SK-N-SH (cell line): ENCODE results near the gene STK31. TPM values are rescaled to one million over a fixed set of nuclear protein-coding genes. Genes with fewer than 3 reads are reported as not detected.

ENCODE experiments used
- CTCF ChIA-PET: fragments of 300-600, 350-600 bp; formaldehyde crosslinking; extraction: SDS; loops from one replicate; lab custom pipeline; 2021; lab: Yijun Ruan, JAX
- POLR2A ChIA-PET: fragments of 350-600 bp; sonication (Branson Sonifier 250); formaldehyde crosslinking; extraction: SDS; loops from one replicate; lab custom pipeline; 2020; ENCODE audit warnings: antibody characterized with exemption, inconsistent platforms; lab: Yijun Ruan, JAX
- DNase-seq: peaks from one replicate; pipeline ENCODE4 v3.0.0; 2012
- H2AFZ ChIP-seq: fragments of 200-600 bp; sonication (generic); 2 replicates; pipeline ENCODE4 v1.8.1; 2016; ENCODE audit warnings: antibody characterized with exemption, mild to moderate bottlenecking, low read depth
- H3F3A ChIP-seq: fragments of 200-600 bp; sonication (generic); replicated peaks from 2 replicates; pipeline ENCODE3; 2016; ENCODE audit warnings: antibody characterized with exemption, mild to moderate bottlenecking; ENCODE audit not compliant: insufficient read depth
- H3K27ac ChIP-seq, 2 experiments: fragments of 200-500 bp in 1 of 2; fragments of 200-600 bp in 1 of 2; sonication (Bioruptor generic) in 1 of 2; sonication (generic), shearing (Covaris generic) in 1 of 2; 2 replicates each; pipeline versions ENCODE4 v1.5.1 to v1.6.1; 2014 to 2016; ENCODE audit warnings: low read depth in 2 of 2, inconsistent platforms in 1 of 2, low read length in 1 of 2, mild to moderate bottlenecking in 1 of 2, mixed read lengths in 1 of 2
- H3K27me3 ChIP-seq: fragments of 200-600 bp; sonication (generic), shearing (Covaris generic); 2 replicates; pipeline ENCODE4 v1.6.1; 2016; ENCODE audit warnings: mixed run types; ENCODE audit not compliant: insufficient read depth
- H3K36me3 ChIP-seq, 2 experiments: fragments of 200-500 bp in 1 of 2; fragments of 200-600 bp in 1 of 2; sonication (Bioruptor generic) in 1 of 2; sonication (generic) in 1 of 2; replicated peaks in 1 of 2; 2 replicates each; pipeline versions ENCODE3 to v1.5.1; 2014 to 2016; ENCODE audit warnings: low read length in 1 of 2, mild to moderate bottlenecking in 1 of 2; ENCODE audit not compliant: insufficient read depth in 2 of 2, control insufficient read depth in 1 of 2
- H3K4me1 ChIP-seq, 2 experiments: fragments of 200-500 bp in 1 of 2; fragments of 200-600 bp in 1 of 2; sonication (Bioruptor generic) in 1 of 2; sonication (generic), shearing (Covaris generic) in 1 of 2; 2 replicates each; pipeline versions ENCODE4 v1.5.1 to v1.6.1; 2014 to 2016; ENCODE audit warnings: low read depth in 1 of 2, low read length in 1 of 2, mixed run types in 1 of 2; ENCODE audit not compliant: insufficient read depth in 2 of 2, control insufficient read depth in 1 of 2
- H3K4me2 ChIP-seq: fragments of 200-600 bp; sonication (generic), shearing (Covaris generic); 2 replicates; pipeline ENCODE4 v1.6.1; 2017; ENCODE audit warnings: mixed run types
- H3K4me3 ChIP-seq, 2 experiments: fragments of 200-500 bp in 1 of 2; fragments of 200-600 bp in 1 of 2; sonication (Bioruptor generic) in 1 of 2; sonication (generic), shearing (Covaris generic) in 1 of 2; 2 replicates each; pipeline versions ENCODE4 v1.5.1 to v1.8.1; 2014 to 2016; ENCODE audit warnings: low read depth in 2 of 2, inconsistent platforms in 1 of 2, low read length in 1 of 2, mild to moderate bottlenecking in 1 of 2, mixed read lengths in 1 of 2, moderate library complexity in 1 of 2
- H3K79me2 ChIP-seq: fragments of 200-600 bp; sonication (generic); 2 replicates; pipeline ENCODE4 v1.8.1; 2017; ENCODE audit warnings: mild to moderate bottlenecking; ENCODE audit not compliant: insufficient read depth
- H3K9ac ChIP-seq: fragments of 200-600 bp; sonication (generic); 2 replicates; pipeline ENCODE4 v1.6.1; 2017; ENCODE audit warnings: mixed run types
- H3K9me2 ChIP-seq: fragments of 200-600 bp; sonication (generic); 2 replicates; pipeline ENCODE4 v1.6.1; 2017; ENCODE audit warnings: mixed run types
- H3K9me3 ChIP-seq: fragments of 200-600 bp; sonication (generic); 2 replicates; pipeline ENCODE4 v1.6.1; 2017; ENCODE audit warnings: mixed run types, mild to moderate bottlenecking, moderate library complexity
- H4K20me1 ChIP-seq: fragments of 200-600 bp; sonication (generic); 2 replicates; pipeline ENCODE4 v1.6.1; 2017; ENCODE audit warnings: mild to moderate bottlenecking, mixed run types; ENCODE audit not compliant: insufficient read depth
- CTCF ChIP-seq: fragments of 200-600 bp; sonication (generic); IDR thresholded peaks from 2 replicates; pipeline ENCODE4 v1.6.1; 2017; ENCODE audit warnings: antibody characterized with exemption, mild to moderate bottlenecking, moderate library complexity
- ELF1 ChIP-seq: IDR thresholded peaks from 2 replicates; pipeline ENCODE4 v1.4.0; 2012
- EP300 ChIP-seq, 2 experiments: IDR thresholded peaks; 2 replicates each; pipeline versions ENCODE4 v1.4.0 to v1.6.1; 2012; ENCODE audit warnings: borderline replicate concordance in 1 of 2, low read depth in 1 of 2, low read length in 1 of 2
- EZH2phosphoT487 ChIP-seq: fragments of 200-600 bp; sonication (generic); IDR thresholded peaks from 2 replicates; pipeline ENCODE4 v1.6.1; 2017; ENCODE audit warnings: low read depth, mixed run types, mild to moderate bottlenecking, antibody characterized with exemption, moderate library complexity, borderline replicate concordance
- FOSL2 ChIP-seq: IDR thresholded peaks from 2 replicates; pipeline ENCODE4 v1.4.0; 2012; ENCODE audit warnings: low read depth, mild to moderate bottlenecking, moderate library complexity, borderline replicate concordance
- FOXJ3 ChIP-seq: sonication (generic); formaldehyde crosslinking; IDR thresholded peaks from 2 replicates; pipeline ENCODE4 v1.5.1; 2020; ENCODE audit warnings: mild to moderate bottlenecking, missing genetic modification reagents
- JUND ChIP-seq: IDR thresholded peaks from 2 replicates; pipeline ENCODE4 v1.4.0; 2012
- MAX ChIP-seq: IDR thresholded peaks from 2 replicates; pipeline ENCODE4 v1.4.0; 2012; ENCODE audit warnings: low read depth
- MEF2A ChIP-seq: IDR thresholded peaks from 2 replicates; pipeline ENCODE4 v1.4.0; 2012; ENCODE audit warnings: low read depth, borderline replicate concordance
- MXI1 ChIP-seq: IDR thresholded peaks from 2 replicates; pipeline ENCODE4 v1.6.1; 2012; ENCODE audit warnings: mild to moderate bottlenecking, low read depth, low read length, improper control_type of control experiment
- NRF1 ChIP-seq: IDR thresholded peaks from 2 replicates; pipeline ENCODE4 v1.6.1; 2012; ENCODE audit warnings: low read depth, mild to moderate bottlenecking, low read length
- PBX3 ChIP-seq: IDR thresholded peaks from 2 replicates; pipeline ENCODE4; 2012
- POLR2AphosphoS5 ChIP-seq: IDR thresholded peaks from 2 replicates; pipeline ENCODE4 v1.6.1; 2012; ENCODE audit warnings: low read depth, low read length
- RAD21 ChIP-seq: IDR thresholded peaks from 2 replicates; pipeline ENCODE4 v1.6.1; 2012; ENCODE audit warnings: mild to moderate bottlenecking, low read length
- RCOR1 ChIP-seq: fragments of 150-350 bp; IDR thresholded peaks from 2 replicates; pipeline ENCODE4 v1.6.1; 2017; ENCODE audit warnings: antibody characterized with exemption, low read length
- RFX5 ChIP-seq: IDR thresholded peaks from 2 replicates; pipeline ENCODE4 v1.6.1; 2012; ENCODE audit warnings: mild to moderate bottlenecking, improper control_type of control experiment, low read length
- RXRA ChIP-seq: IDR thresholded peaks from 2 replicates; pipeline ENCODE4 v1.4.0; 2012; ENCODE audit warnings: low read depth, mild to moderate bottlenecking, borderline replicate concordance
- SIN3A ChIP-seq: IDR thresholded peaks from 2 replicates; pipeline ENCODE4 v1.6.1; 2012; ENCODE audit warnings: low read depth, mild to moderate bottlenecking, low read length, moderate library complexity, borderline replicate concordance
- SMC3 ChIP-seq: IDR thresholded peaks from 2 replicates; pipeline ENCODE4 v1.6.1; 2012; ENCODE audit warnings: low read depth, low read length, improper control_type of control experiment
- TCF12 ChIP-seq: IDR thresholded peaks from 2 replicates; pipeline ENCODE4 v1.4.0; 2012
- TEAD4 ChIP-seq: IDR thresholded peaks from 2 replicates; pipeline ENCODE4 v1.4.0; 2012; ENCODE audit warnings: mild to moderate bottlenecking, borderline replicate concordance; ENCODE audit not compliant: insufficient read depth
- USF1 ChIP-seq: IDR thresholded peaks from 2 replicates; pipeline ENCODE4 v1.4.0; 2012; ENCODE audit warnings: low read depth, borderline replicate concordance
- USF2 ChIP-seq: fragments of 150-350 bp; IDR thresholded peaks from 2 replicates; pipeline ENCODE4 v1.6.1; 2017; ENCODE audit warnings: antibody characterized with exemption, low read length, low read depth, borderline replicate concordance
- YY1 ChIP-seq: IDR thresholded peaks from 2 replicates; pipeline ENCODE4 v1.4.0; 2012; ENCODE audit warnings: low read depth, mild to moderate bottlenecking
- WGBS: methylation state at CpG from one replicate; pipeline ENCODE4 v1.1.6; 2017; ENCODE audit warnings: low lambda C conversion rate; 5-methylcytosine and 5-hydroxymethylcytosine counted together
- polyA plus RNA-seq, 3 experiments: library from polyadenylated mRNA; depleted of rRNA; stranded (reverse); fragments of >200 nt; gene quantifications; 2 replicates each; pipeline ENCODE4 v1.2.3, GENCODE V29; 2012

Gene STK31
- polyA plus RNA-seq, 1 of the 3 experiments (the other 2 are of a cell fraction): 0.02 TPM

GRCh38 chr7:23679898-23680413, 30.1 kb upstream of the STK31 start, which contains the start of gene FAM221A (continued):
- no peak for TF ChIP-seq RAD21
- peak; percentile 70; the same call in 1 of the 2 replicates for TF ChIP-seq MXI1
- TF ChIP-seq SIN3A: peak; percentile 65; the same call in 1 of the 2 replicates
- TF ChIP-seq EZH2phosphoT487: no peak
- TF ChIP-seq YY1: no peak
- TF ChIP-seq RFX5: no peak
- no peak for TF ChIP-seq RCOR1
- TF ChIP-seq TEAD4: no peak
- TF ChIP-seq USF2: no peak
- TF ChIP-seq TCF12: peak; percentile 27; the same call in 1 of the 2 replicates

- Histone ChIP-seq H3K9ac (peak overlapping the region; percentile 47), H2AFZ (peak overlapping the region; percentile 98), H3K27me3 (no peaks in the 10 kb centered on the region), H3K4me3 (peak overlapping the region; percentile 68 to 74), H3K79me2 (no peaks in the 10 kb centered on the region), H3F3A (no peaks in the 10 kb centered on the region), H3K36me3 (no peaks in the 10 kb centered on the region), H4K20me1 (no peaks in the 10 kb centered on the region), H3K4me1 (peaks cover 0 to 6% of the 10 kb centered on the region in 2 experiments; a peak in 1 of 4 replicates), H3K4me2 (peak overlapping the region; percentile 84), H3K9me2 (no peaks in the 10 kb centered on the region), H3K9me3 (no peaks in the 10 kb centered on the region), H3K27ac (peak overlapping the region in 1 of 2 experiments; percentile 84; a peak in 2 of 4 replicates)
- POLR2A ChIA-PET: interaction anchor here (1.3 kb wide), 1 partner anchor 83 kb away, joined by 4 read pairs; no protein-coding TSS in a partner anchor
- CTCF ChIA-PET: interaction anchor here (0.6 to 4.8 kb wide), 22 partner anchors 10 to 701 kb away, joined by 3 to 41 read pairs (median 4); partner anchors contain the start of gene CCDC126
- peak; percentile 90 for DNase-seq
- 25% methylated on average over 42 of the region's 42 CpGs for WGBS
- TF ChIP-seq RCOR1: peak; percentile 69; the same call in 1 of the 2 replicates
- TF ChIP-seq NRF1: no peak
- TF ChIP-seq FOSL2: no peak
- TF ChIP-seq CTCF: no peak
- TF ChIP-seq FOXJ3 (CRISPR knock-in tag): no peak
- no peak for TF ChIP-seq USF2
- peak; percentile 40; the same call in 1 of the 2 replicates for TF ChIP-seq JUND
- TF ChIP-seq MEF2A: no peak
- TF ChIP-seq RAD21: no peak
- peak; percentile 87 for TF ChIP-seq ELF1
- TF ChIP-seq EP300 (IDR thresholded peaks at IDR 0.05; ENCODE audit: borderline replicate concordance in 1 of 2, low read depth in 1 of 2, low read length in 1 of 2): no peak
- TF ChIP-seq MAX: peak; percentile 65; the same call in 1 of the 2 replicates
- TF ChIP-seq POLR2AphosphoS5: peak; percentile 53
- TF ChIP-seq RXRA: no peak
- no peak for TF ChIP-seq USF1
- TF ChIP-seq YY1: peak; percentile 41; the same call in 1 of the 2 replicates
- no peak for TF ChIP-seq EZH2phosphoT487
- no peak for TF ChIP-seq PBX3
- no peak for TF ChIP-seq SMC3
Measured at GRCh38 chr7:23680414-23681405, 29.3 kb upstream of the STK31 start.
